ENCODE results near the gene SNX25. TPM values are rescaled to one million over a fixed set of nuclear protein-coding genes. Genes with fewer than 3 reads are reported as not detected.

The SNX25 gene
- polyA plus RNA-seq, 1 donor (not counting 4 experiments of a cell fraction or from before 2014, with no cell fraction given), result 5.0 TPM

DNA sequence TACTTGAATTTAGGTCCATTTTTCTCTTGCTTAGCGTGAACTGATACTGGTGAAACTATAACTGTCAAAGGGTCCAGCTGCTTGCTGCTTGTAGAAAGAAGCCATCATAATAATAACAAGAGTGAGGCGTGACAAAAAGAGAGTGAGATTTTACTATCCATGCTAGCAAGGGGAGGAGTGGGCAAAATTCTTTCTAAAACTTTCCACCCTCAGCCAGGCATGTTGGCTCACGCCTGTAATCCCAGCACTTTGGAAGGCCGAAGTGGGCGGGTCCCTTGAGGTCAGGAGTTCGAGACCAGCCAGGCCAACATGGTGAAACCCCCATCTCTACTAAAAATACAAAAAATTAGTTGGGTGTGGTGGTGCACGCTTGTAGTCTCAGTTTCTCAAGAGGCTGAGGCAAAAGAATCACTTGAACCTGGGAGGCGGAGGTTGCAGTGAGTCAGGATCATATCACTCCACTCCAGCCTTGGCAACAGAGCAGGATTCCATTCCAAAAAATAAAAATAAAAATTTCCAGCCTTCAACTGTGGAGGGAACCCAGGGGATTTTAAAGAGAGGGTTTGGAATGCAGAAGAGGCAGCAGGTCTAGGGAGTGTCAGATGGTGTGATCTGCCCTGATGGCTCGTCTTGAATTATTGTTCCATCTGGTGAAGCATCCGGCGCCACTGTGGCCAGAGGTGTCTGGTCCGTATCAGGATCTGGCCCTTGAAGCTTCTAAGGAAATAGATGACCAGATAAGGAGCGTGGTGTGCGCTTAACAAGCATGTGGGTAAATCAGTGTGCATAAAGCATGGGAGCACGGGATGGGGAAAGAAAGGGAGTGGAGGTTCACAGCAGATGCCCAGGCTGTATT is 134.6 kb downstream of the SNX25 start:
- H3K4me1 ChIP-seq (ENCODE audit: control insufficient read depth, extremely low read depth, insufficient read depth, low read length), result no peaks in the 10 kb centered on the region
- no peak overlapping the region for H3K27ac ChIP-seq (ENCODE audit: control insufficient read depth, insufficient read depth, low read length)
- H2AFZ ChIP-seq (ENCODE audit: control insufficient read depth, low read length), result no peak overlapping the region
- H3K9me3 ChIP-seq (ENCODE audit: control insufficient read depth, low read depth, low read length), result no peaks in the 10 kb centered on the region
- no peaks in the 10 kb centered on the region for H4K20me1 ChIP-seq (ENCODE audit: control insufficient read depth, extremely low read depth, insufficient read depth, low read length)
- no peaks in the 10 kb centered on the region for H3K27me3 ChIP-seq (ENCODE audit: control insufficient read depth, extremely low read depth, insufficient read depth, low read length)
- dilution Hi-C loops (cut with MboI; ENCODE audit: extremely low pct_ligation_motif_present, low sequenced_read_pairs), result no loop called here
- H3K4me2 ChIP-seq (ENCODE audit: control insufficient read depth, extremely low read depth, insufficient read depth, low read depth, low read length), result no peak overlapping the region
- no peak for FAIRE-seq
- H3K4me3 ChIP-seq (ENCODE audit: control insufficient read depth in 2 of 3, extremely low read depth in 1 of 3, insufficient read depth in 2 of 3, low read depth in 1 of 3, low read length in 3 of 3), result no peak overlapping the region
- no peaks in the 10 kb centered on the region for H3K79me2 ChIP-seq (ENCODE audit: control insufficient read depth, insufficient read depth, low read length)
- H3K9me1 ChIP-seq (ENCODE audit: control insufficient read depth, extremely low read depth, insufficient read depth, low read length), result no peaks in the 10 kb centered on the region
- H3K36me3 ChIP-seq (ENCODE audit: control insufficient read depth in 2 of 2, extremely low read depth in 1 of 2, insufficient read depth in 2 of 2, low read length in 2 of 2), result peaks cover 0 to 3% of the 10 kb centered on the region in 2 experiments
- TF ChIP-seq EZH2 (IDR thresholded peaks at IDR 0.05; ENCODE audit: low read length) (no peak), CTCF (optimal IDR thresholded peaks at IDR 0.05 in 1 of 3, IDR thresholded peaks at IDR 0.05 in 1 of 3, conservative IDR thresholded peaks at IDR 0.05 in 1 of 3; ENCODE audit: extremely low read depth in 1 of 3, insufficient read depth in 2 of 3, low read length in 3 of 3) (no peak)
- DNase-seq (ENCODE audit: low read depth, low spot score), result no peak
- H3K9ac ChIP-seq (ENCODE audit: control insufficient read depth, extremely low read depth, insufficient read depth, low read length), result no peak overlapping the region

DNA sequence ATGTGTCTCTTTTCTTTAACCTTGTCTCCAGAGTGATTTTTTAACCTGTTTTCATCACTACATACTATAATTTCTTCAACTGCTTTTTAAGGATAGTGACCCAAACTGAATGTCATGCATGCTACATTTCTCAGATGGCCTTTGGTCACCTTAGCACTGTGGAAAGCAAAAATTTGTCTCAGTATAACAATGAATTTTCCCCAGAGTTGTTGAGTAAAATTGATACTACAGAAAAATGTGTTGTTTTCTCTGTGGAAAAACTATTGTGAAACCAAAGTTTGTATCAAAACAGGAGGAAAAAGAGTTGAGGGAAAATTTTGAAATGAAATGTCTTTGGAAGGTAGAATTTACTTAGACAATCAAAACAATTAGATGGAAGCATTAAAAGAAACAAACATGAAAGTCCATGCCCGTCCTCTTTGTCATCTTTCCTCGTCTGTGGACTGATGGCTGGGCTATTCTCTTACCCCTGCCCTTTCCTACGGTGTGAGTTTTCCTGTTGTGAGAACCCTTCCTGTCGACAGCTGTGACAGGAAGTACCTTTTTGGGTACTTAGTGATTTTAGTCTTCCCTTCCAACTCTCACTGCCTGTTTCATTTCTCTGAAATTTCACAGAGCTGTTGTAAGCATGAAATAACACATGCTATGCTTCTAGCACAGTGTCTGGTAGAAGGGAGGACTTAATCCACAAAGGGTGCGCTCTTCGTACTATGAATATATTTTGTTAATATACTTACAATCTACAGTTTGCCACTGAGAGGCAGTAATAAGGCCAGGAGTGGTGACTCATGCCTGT is 135.5 kb downstream of the SNX25 start:
- H3K27ac ChIP-seq (ENCODE audit: control insufficient read depth, insufficient read depth, low read length), result no peak overlapping the region
- no peak overlapping the region for H3K9ac ChIP-seq (ENCODE audit: control insufficient read depth, extremely low read depth, insufficient read depth, low read length)
- H3K36me3 ChIP-seq (ENCODE audit: control insufficient read depth in 2 of 2, extremely low read depth in 1 of 2, insufficient read depth in 2 of 2, low read length in 2 of 2), result peaks cover 0 to 3% of the 10 kb centered on the region in 2 experiments
- H3K4me2 ChIP-seq (ENCODE audit: control insufficient read depth, extremely low read depth, insufficient read depth, low read depth, low read length), result no peak overlapping the region
- no peaks in the 10 kb centered on the region for H3K27me3 ChIP-seq (ENCODE audit: control insufficient read depth, extremely low read depth, insufficient read depth, low read length)
- no peak overlapping the region for H2AFZ ChIP-seq (ENCODE audit: control insufficient read depth, low read length)
- no peaks in the 10 kb centered on the region for H3K79me2 ChIP-seq (ENCODE audit: control insufficient read depth, insufficient read depth, low read length)
- H3K4me3 ChIP-seq (ENCODE audit: control insufficient read depth in 2 of 3, extremely low read depth in 1 of 3, insufficient read depth in 2 of 3, low read depth in 1 of 3, low read length in 3 of 3), result no peak overlapping the region
- FAIRE-seq (no peak), DNase-seq (ENCODE audit: low read depth, low spot score) (no peak)
- TF ChIP-seq CTCF (optimal IDR thresholded peaks at IDR 0.05 in 1 of 3, IDR thresholded peaks at IDR 0.05 in 1 of 3, conservative IDR thresholded peaks at IDR 0.05 in 1 of 3; ENCODE audit: extremely low read depth in 1 of 3, insufficient read depth in 2 of 3, low read length in 3 of 3) (no peak), EZH2 (IDR thresholded peaks at IDR 0.05; ENCODE audit: low read length) (no peak)
- no peaks in the 10 kb centered on the region for H3K4me1 ChIP-seq (ENCODE audit: control insufficient read depth, extremely low read depth, insufficient read depth, low read length)
- H3K9me3 ChIP-seq (ENCODE audit: control insufficient read depth, low read depth, low read length), result no peaks in the 10 kb centered on the region
- H3K9me1 ChIP-seq (ENCODE audit: control insufficient read depth, extremely low read depth, insufficient read depth, low read length), result no peaks in the 10 kb centered on the region
- H4K20me1 ChIP-seq (ENCODE audit: control insufficient read depth, extremely low read depth, insufficient read depth, low read length), result no peaks in the 10 kb centered on the region
- dilution Hi-C loops (cut with MboI; ENCODE audit: extremely low pct_ligation_motif_present, low sequenced_read_pairs), result no loop called here
